ENCODE results near the gene NUF2.
"Not testable (repeated sequence)": the region's sequence is repeated elsewhere in the genome, so short reads cannot be mapped to it uniquely, and the experiment has no call there.

Gene NUF2

GRCh38 chr1:163357378-163357777 is 35.6 kb downstream of the NUF2 start:
- no peaks in the 10 kb centered on the region for H3K9me3 ChIP-seq
- no peaks in the 10 kb centered on the region for H3K27me3 ChIP-seq
- DNase-seq: no peak
- no peak overlapping the region for H3K4me3 ChIP-seq (ENCODE audit: low read depth, low read length)
- TF ChIP-seq CTCF (IDR thresholded peaks at IDR 0.05; ENCODE audit: low read depth, low read length): no peak
- peaks cover 14% of the 10 kb centered on the region for H3K36me3 ChIP-seq
- no peaks in the 10 kb centered on the region for H3K4me1 ChIP-seq

GRCh38 chr1:163358172-163358571 is 36.4 kb downstream of the NUF2 start:
- not testable (repeated sequence) for DNase-seq; H3K4me1 ChIP-seq; H3K27me3 ChIP-seq; H3K4me3 ChIP-seq (ENCODE audit: low read depth, low read length); H3K9me3 ChIP-seq
- H3K36me3 ChIP-seq: peaks cover 12% of the 10 kb centered on the region

GRCh38 chr1:163361123-163361934 is 39.6 kb downstream of the NUF2 start:
- DNase-seq: no peak
- Histone ChIP-seq H3K4me1 (no peaks in the 10 kb centered on the region), H3K9me3 (no peaks in the 10 kb centered on the region), H3K4me3 (ENCODE audit: low read depth, low read length) (no peak overlapping the region), H3K36me3 (no peaks in the 10 kb centered on the region; the same call in 1 of the 2 replicates), H3K27me3 (no peaks in the 10 kb centered on the region)
- TF ChIP-seq CTCF (IDR thresholded peaks at IDR 0.05; ENCODE audit: low read depth, low read length): peak; percentile 56

GRCh38 chr1:163365186-163365585 is 43.4 kb downstream of the NUF2 start:
- peaks cover 20% of the 10 kb centered on the region for H3K27me3 ChIP-seq
- no peaks in the 10 kb centered on the region for H3K36me3 ChIP-seq
- H3K9me3 ChIP-seq: no peaks in the 10 kb centered on the region
- no peak for DNase-seq
- H3K4me3 ChIP-seq (ENCODE audit: low read depth, low read length): no peak overlapping the region
- H3K4me1 ChIP-seq: no peaks in the 10 kb centered on the region
- no peak for TF ChIP-seq CTCF (IDR thresholded peaks at IDR 0.05; ENCODE audit: low read depth, low read length)

- Histone ChIP-seq H3K27me3 (peaks cover 25% of the 10 kb centered on the region), H3K4me1 (no peaks in the 10 kb centered on the region), H3K4me3 (ENCODE audit: low read depth, low read length) (no peak overlapping the region), H3K36me3 (no peaks in the 10 kb centered on the region), H3K9me3 (no peaks in the 10 kb centered on the region)
- DNase-seq: no peak
- TF ChIP-seq CTCF (IDR thresholded peaks at IDR 0.05; ENCODE audit: low read depth, low read length): no peak
Observed at GRCh38 chr1:163366555-163366954, 44.8 kb downstream of the NUF2 start.

GRCh38 chr1:163367721-163368120 is 46.0 kb downstream of the NUF2 start:
- H3K27me3 ChIP-seq: peaks cover 30% of the 10 kb centered on the region
- H3K36me3 ChIP-seq: no peaks in the 10 kb centered on the region
- H3K9me3 ChIP-seq: no peaks in the 10 kb centered on the region
- H3K4me1 ChIP-seq: no peaks in the 10 kb centered on the region
- DNase-seq: no peak
- no peak for TF ChIP-seq CTCF (IDR thresholded peaks at IDR 0.05; ENCODE audit: low read depth, low read length)
- no peak overlapping the region for H3K4me3 ChIP-seq (ENCODE audit: low read depth, low read length)

Measured in BE2C (cell line).